Stimulated activated CD8-positive, alpha-beta memory T cell treated with anti-CD3 and anti-CD28 coated beads, Interleukin-7, amount 100 ng/mL, for 24 hours (primary cell): Measurements from ENCODE around the gene HMOX1.
"Not testable (repeated sequence)": the region's sequence is repeated elsewhere in the genome, so short reads cannot be mapped to it uniquely, and the experiment has no call there.

ENCODE experiments used
- DNase-seq: peaks from one replicate; pipeline ENCODE4 v3.0.0-alpha.2; 2020; ENCODE audit warnings: low read depth

Gene HMOX1

GRCh38 chr22:35434061-35434710, 53.3 kb downstream of the HMOX1 start:
- DNase-seq, result no peak

DNA sequence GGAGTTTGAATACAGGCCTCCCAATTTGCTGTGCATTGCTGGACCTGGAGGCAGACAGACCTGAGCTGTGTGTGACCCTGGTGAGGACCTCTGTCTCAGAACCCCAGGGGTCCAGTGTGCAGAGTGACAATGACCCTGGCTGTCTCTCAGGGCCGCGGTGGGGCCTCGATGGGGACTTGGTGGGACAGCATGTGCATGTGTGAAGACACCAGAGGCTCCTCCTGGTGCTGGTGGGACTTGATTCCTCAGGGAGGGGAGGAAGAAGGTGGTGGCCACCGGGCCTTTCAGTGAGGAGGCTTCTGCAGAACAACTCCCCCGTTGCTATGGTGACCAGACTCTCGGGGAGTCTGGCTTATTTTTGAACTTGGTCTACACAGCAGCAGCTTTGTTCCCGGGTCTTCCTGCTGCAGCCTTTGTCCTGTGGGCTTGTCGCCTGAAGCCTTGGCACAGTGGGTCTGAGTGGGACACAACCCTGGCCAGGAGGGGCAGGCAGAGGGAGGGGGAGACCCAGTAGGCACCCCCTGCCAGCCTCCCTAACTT, 54.4 kb downstream of the HMOX1 start:
- no peak for DNase-seq

DNA sequence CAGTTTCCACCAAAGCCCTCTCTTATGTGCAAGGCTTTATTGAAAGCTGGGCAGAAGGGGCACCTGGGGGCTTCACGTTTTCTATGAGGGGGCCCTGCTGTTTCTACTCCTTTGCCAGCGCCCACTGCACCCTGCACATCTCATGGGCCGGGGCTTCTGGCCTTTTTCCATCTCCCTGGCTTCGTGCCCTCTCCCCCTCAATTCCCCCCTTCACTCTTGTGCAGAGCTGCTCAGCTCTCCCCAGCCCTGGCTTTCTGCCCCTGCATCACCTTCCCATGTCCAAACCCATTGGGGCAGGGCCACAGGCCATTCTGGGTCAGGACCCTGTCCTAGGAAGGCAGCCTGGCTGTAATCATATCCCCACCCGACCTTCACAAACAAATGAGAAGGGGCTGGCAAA, 55.5 kb downstream of the HMOX1 start:
- DNase-seq, result no peak

- DNase-seq, result no peak
Observed at GRCh38 chr22:35437049-35437448, 56.2 kb downstream of the HMOX1 start.

GRCh38 chr22:35438673-35439364, 57.9 kb downstream of the HMOX1 start:
- not testable (repeated sequence) for DNase-seq

DNA sequence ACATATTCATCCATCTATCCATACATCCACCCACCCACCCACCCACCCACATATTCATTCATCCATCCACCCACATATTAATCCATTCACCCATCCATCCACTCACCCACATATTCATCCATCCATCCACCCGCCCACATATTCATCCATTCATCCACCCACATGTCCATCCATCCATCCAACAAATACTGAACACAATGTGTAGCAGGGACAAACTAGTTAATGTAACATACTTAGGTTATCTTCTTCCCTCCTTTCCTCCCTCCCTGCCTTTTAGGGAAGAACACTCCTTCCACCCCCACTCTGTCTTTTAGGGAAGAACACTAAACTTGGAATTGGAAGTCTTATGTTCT, 58.4 kb downstream of the HMOX1 start:
- DNase-seq, result no peak

- DNase-seq, result no peak
Observed at GRCh38 chr22:35440129-35440528, 59.2 kb downstream of the HMOX1 start.

DNA sequence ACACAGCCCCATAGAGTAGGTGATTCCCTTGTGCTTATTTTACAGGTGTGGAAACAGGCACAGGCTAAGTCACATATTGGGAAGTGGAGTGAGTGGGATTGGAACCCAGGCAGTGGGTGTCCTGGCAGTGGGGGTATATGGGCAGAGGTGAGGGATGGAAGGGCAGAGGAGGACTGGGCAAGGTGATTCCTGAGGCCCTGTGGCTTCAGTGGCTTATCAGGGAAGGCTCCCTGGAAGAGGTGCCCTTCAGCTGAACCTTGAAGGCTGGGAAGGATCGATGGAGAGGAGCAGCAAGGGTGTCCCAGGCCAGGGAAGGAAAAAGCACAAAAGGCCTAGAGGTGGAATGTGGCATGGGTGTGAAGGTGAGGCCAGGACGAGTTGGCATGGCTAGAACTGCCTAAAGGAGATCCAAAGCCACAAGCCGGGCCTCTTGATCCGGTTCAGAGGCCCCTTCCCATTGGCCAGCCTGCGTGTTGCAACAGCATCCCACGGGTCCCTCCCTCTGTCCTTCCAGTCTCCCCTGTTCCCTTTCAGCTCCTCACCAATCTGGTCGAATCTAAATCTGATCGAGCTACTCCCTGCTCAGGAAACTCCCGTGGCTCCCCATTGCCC, 60.7 kb downstream of the HMOX1 start:
- DNase-seq, result no peak

DNA sequence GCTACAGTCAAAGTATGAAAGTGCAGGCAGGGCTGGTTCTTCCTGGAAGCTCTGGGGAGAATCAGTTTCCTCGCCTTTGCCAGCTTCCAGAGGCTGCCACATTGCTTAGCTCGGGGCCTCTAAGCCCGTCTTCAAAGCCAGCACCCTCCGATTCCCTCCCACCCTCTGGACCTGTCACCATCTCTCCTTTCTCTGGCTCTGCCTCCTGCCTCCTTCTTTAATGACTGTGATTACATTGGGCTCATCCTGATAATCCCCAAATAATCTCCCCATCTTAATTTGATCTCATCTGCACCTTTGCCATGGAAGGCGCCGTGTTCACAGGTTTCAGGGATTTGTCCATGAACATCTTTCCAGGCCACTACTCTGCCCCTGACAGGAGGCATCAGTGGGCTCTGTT, 61.6 kb downstream of the HMOX1 start:
- DNase-seq, result no peak

DNA sequence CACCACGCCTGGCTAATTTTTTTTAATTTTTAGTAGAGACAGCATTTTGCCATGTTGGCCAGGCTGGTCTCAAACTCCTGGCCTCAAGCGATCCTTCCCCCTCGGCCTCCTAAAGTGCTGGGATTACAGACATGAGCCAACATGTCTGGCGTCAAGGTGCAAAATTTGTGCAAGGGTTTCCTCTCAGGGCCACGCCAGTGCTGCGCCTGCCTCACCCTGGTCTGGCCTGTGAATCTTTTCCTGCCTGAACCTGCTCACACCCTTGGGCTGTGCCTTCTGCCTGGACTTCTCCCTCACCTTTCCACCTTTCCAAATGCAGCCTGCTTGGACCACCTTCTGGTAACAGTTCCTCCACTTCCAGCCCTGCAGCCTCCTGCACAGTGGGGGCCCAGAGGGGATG, 62.4 kb downstream of the HMOX1 start:
- no peak for DNase-seq
